Panc1 (cell line): ENCODE results near the gene MRPS34.

ENCODE experiments used
- CTCF ChIP-seq: fragments of 450-650 bp; IDR thresholded peaks from 2 replicates; pipeline ENCODE4 v1.5.1; 2017; ENCODE audit warnings: mild to moderate bottlenecking
- POLR2AphosphoS5 ChIP-seq: IDR thresholded peaks from 2 replicates; pipeline ENCODE4 v1.6.1; 2012; ENCODE audit warnings: mild to moderate bottlenecking, low read depth, low read length, moderate library complexity

GRCh38 chr16:1768061-1768766 lies 4.7 kb downstream of the MRPS34 start:
- no peak for TF ChIP-seq CTCF
- no peak for TF ChIP-seq POLR2AphosphoS5
